A673 (cell line): ENCODE data around the gene TRIM29. TPM values are rescaled to one million over a fixed set of nuclear protein-coding genes. Genes with fewer than 3 reads are reported as not detected.

Experiments
- BruUV-seq: library from RNA; stranded (reverse); fragments of 400-500 nt; replicated peaks from 2 replicates; lab custom pipeline; 2021; lab: Mats Ljungman, UMichigan
- CTCF ChIA-PET: fragments of 300-600 bp; sonication (Branson Sonifier 250); formaldehyde crosslinking; loops from one replicate; lab custom pipeline; 2022; ENCODE audit warnings: antibody characterized with exemption; lab: Charles Lee
- POLR2A ChIA-PET: fragments of 300-600 bp; sonication (Branson Sonifier 250); formaldehyde crosslinking; loops from one replicate; lab custom pipeline; 2022; ENCODE audit warnings: antibody characterized with exemption; ENCODE audit not compliant: low non-redundant PET; lab: Charles Lee
- DNase-seq: peaks from one replicate; pipeline ENCODE4 v3.0.0-alpha.2; 2015; ENCODE audit warnings: low spot score
- H3K27ac ChIP-seq: fragments of 200-600 bp; sonication (generic); 2 replicates; pipeline ENCODE4 v1.5.1; 2016; ENCODE audit warnings: mixed run types, low read depth, mild to moderate bottlenecking, mixed read lengths, antibody characterized with exemption, low read length; ENCODE audit not compliant: poor library complexity, severe bottlenecking
- H3K27me3 ChIP-seq: fragments of 200-600 bp; sonication (generic); replicated peaks from 2 replicates; pipeline ENCODE4 v1.6.1; 2017; ENCODE audit warnings: mixed run types, low read depth, mild to moderate bottlenecking, mixed read lengths, antibody characterized with exemption, low read length; ENCODE audit not compliant: insufficient read depth, poor library complexity
- H3K36me3 ChIP-seq: fragments of 200-600 bp; sonication (generic); 2 replicates; pipeline ENCODE4 v1.6.1; 2016; ENCODE audit warnings: mixed run types, mild to moderate bottlenecking, mixed read lengths, antibody characterized with exemption, low read length; ENCODE audit not compliant: insufficient read depth, poor library complexity, severe bottlenecking
- H3K4me1 ChIP-seq: fragments of 200-600 bp; sonication (generic); 2 replicates; pipeline ENCODE4 v1.6.1; 2017; ENCODE audit warnings: mixed run types, mild to moderate bottlenecking, mixed read lengths, antibody characterized with exemption, low read length; ENCODE audit not compliant: insufficient read depth, poor library complexity, severe bottlenecking
- H3K4me3 ChIP-seq: fragments of 200-600 bp; sonication (generic); 2 replicates; pipeline ENCODE4 v1.5.1; 2016; ENCODE audit warnings: low read depth, mixed run types, mild to moderate bottlenecking, mixed read lengths, low read length; ENCODE audit not compliant: poor library complexity, severe bottlenecking
- H3K9me3 ChIP-seq: fragments of 200-600 bp; sonication (generic); 2 replicates; pipeline ENCODE4 v1.6.1; 2016; ENCODE audit warnings: mixed run types, low read depth, mild to moderate bottlenecking, mixed read lengths, antibody characterized with exemption, low read length; ENCODE audit not compliant: poor library complexity, severe bottlenecking
- EZH2 ChIP-seq: fragments of 200-600 bp; sonication (generic); IDR thresholded peaks from 2 replicates; pipeline ENCODE4 v1.6.1; 2017; ENCODE audit warnings: borderline replicate concordance, low read depth, mild to moderate bottlenecking, mixed read lengths, antibody characterized with exemption, low read length; ENCODE audit not compliant: poor library complexity, severe bottlenecking
- intact Hi-C: fragments of 100-400 bp; cut with micrococcal nuclease; formaldehyde crosslinking; loops from one replicate; pipeline ENCODE4 v1.10.0; 2022; ENCODE audit not compliant: unreplicated experiment
- total RNA-seq: library from RNA; stranded (reverse); gene quantifications from 2 replicates; pipeline ENCODE4 v1.2.3, GENCODE V29; 2021
- TF ChIP-seq, protein P1 (sequence below): fragments of 300-800, 200-600 bp; sonication (generic); conservative IDR thresholded peaks from 2 replicates; pipeline ENCODE4 v1.5.1; 2017; ENCODE audit warnings: low read depth, mild to moderate bottlenecking, antibody characterized with exemption, low read length, moderate library complexity, mixed read lengths

The TRIM29 gene
- total RNA-seq, 1 experiment from 2014 or later = not detected

DNA sequence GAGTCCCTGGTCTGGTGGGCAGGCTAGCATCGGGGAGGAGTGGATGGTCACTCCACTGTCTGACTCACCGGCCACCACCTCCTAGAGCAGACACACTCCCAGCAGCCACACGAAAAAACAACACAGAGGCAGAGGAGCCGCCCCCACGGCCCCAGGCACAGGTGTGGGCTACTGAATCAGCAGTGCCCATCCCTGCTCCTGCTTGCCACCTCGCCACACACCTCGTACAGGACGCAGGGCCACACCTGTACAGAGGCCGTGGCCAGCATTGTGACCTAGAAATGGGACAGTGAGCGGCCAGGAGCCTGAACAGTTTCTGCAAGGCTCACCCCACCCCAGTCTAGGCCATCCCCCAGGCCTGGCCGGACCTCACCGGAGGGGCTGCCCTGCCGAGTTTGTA lies 14.0 kb downstream of the TRIM29 start:
- Histone ChIP-seq H3K4me1 (no peaks in the 10 kb centered on the region), H3K27ac (no peak overlapping the region), H3K27me3 (peaks cover 9% of the 10 kb centered on the region), H3K9me3 (no peaks in the 10 kb centered on the region), H3K36me3 (no peaks in the 10 kb centered on the region), H3K4me3 (no peak overlapping the region)
- BruUV-seq = no TSS peak
- no peak for DNase-seq
- POLR2A ChIA-PET = no interaction called here
- TF ChIP-seq, protein P1, sequence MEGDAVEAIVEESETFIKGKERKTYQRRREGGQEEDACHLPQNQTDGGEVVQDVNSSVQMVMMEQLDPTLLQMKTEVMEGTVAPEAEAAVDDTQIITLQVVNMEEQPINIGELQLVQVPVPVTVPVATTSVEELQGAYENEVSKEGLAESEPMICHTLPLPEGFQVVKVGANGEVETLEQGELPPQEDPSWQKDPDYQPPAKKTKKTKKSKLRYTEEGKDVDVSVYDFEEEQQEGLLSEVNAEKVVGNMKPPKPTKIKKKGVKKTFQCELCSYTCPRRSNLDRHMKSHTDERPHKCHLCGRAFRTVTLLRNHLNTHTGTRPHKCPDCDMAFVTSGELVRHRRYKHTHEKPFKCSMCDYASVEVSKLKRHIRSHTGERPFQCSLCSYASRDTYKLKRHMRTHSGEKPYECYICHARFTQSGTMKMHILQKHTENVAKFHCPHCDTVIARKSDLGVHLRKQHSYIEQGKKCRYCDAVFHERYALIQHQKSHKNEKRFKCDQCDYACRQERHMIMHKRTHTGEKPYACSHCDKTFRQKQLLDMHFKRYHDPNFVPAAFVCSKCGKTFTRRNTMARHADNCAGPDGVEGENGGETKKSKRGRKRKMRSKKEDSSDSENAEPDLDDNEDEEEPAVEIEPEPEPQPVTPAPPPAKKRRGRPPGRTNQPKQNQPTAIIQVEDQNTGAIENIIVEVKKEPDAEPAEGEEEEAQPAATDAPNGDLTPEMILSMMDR = no peak
- no peak for TF ChIP-seq EZH2
- CTCF ChIA-PET = no interaction called here
- intact Hi-C loops = no loop called here

DNA sequence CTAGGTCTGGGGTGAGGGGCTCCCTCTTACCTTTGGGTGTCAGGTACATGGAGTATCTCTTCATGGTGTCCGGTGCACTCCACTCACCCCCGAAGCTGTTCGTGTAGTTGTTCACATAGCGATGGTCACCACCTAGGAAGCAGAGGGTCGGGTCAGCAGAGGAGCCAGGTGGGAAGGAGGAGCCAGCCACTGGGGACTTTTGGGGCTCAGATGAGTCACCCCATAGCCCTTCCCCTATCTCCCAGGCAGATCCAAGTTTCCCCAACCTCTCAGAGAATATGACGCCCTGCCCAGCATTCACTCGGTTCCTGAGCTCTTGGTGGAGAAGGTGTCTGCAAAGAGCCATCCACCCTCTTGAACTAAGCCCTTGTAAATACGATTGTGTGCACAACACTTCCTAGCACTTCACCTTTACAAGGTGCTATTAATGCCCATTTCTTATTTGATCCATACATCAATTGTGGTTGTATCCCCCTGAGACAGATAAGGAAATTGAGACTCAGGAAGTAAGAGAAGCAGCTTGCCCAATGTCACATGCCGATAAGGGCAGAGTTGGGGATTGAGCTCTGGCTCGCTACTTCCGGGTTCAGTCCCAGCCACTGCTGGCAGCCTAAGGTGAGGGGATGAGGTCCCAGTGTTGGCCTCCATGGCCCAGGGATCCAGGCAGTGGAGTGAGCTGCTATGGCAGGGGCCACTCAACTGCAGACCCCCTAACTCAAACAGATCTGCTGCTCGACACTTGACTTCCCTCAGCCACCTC lies 14.8 kb downstream of the TRIM29 start:
- peaks cover 9% of the 10 kb centered on the region for H3K27me3 ChIP-seq
- no TSS peak for BruUV-seq
- intact Hi-C loops = no loop called here
- H3K4me1 ChIP-seq = no peaks in the 10 kb centered on the region
- TF ChIP-seq EZH2 = no peak
- TF ChIP-seq, protein P1 = no peak
- no peak overlapping the region for H3K27ac ChIP-seq
- H3K4me3 ChIP-seq = no peak overlapping the region
- H3K9me3 ChIP-seq = no peaks in the 10 kb centered on the region
- DNase-seq = no peak
- CTCF ChIA-PET = no interaction called here
- POLR2A ChIA-PET = no interaction called here
- H3K36me3 ChIP-seq = no peaks in the 10 kb centered on the region

DNA sequence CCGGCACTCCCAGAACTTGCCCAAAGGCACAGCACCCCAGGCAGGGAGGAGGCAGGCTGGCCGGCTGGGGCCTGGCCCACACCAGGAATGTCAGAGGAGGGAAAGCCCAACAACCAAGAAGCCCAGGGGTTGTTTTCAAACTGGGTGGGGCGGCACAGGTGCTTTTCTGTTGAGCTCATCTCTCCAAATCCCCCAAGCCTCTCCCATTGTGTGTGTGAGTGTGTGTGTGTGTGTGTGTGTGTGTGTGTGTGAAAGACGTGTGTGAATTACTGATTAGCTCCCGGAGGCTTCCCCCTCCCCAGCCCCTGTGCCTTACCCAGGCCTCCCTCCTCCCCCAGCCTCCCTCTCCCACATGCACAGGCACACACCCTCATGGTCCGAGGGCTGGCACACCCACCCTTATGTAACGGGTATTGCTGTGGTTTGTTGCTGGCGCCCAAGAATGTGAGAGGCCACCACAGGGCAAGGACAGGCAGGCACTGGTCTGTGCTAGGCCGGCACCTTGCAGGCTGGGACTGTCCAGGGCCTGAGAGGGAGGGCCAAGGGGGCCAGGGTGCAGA lies 15.9 kb downstream of the TRIM29 start:
- intact Hi-C loops = no loop called here
- Histone ChIP-seq H3K27ac (no peak overlapping the region), H3K36me3 (no peaks in the 10 kb centered on the region), H3K4me1 (no peaks in the 10 kb centered on the region), H3K27me3 (no peaks in the 10 kb centered on the region), H3K4me3 (no peak overlapping the region), H3K9me3 (no peaks in the 10 kb centered on the region)
- BruUV-seq = no TSS peak
- no peak for DNase-seq
- TF ChIP-seq, protein P1 = no peak
- no peak for TF ChIP-seq EZH2
- CTCF ChIA-PET = interaction anchor here (0.6 kb wide), 1 partner anchor 121 kb away, joined by 3 read pairs; no protein-coding TSS in a partner anchor
- POLR2A ChIA-PET = interaction anchor here (0.6 kb wide), 2 partner anchors 623 to 1223 kb away, joined by 3 to 5 read pairs; no protein-coding TSS in a partner anchor
